Fibroblast of villous mesenchyme (primary cell): ENCODE results near the gene GET4. TPM values are rescaled to one million over a fixed set of nuclear protein-coding genes. Genes with fewer than 3 reads are reported as not detected.

ENCODE experiments used
- DNase-seq: peaks from one replicate; pipeline ENCODE4 v3.0.0-alpha.2; 2010; ENCODE audit warnings: low read depth
- H3K4me3 ChIP-seq: 2 replicates; pipeline ENCODE4 v1.5.1; 2011; ENCODE audit warnings: low read depth, mild to moderate bottlenecking, low read length
- total RNA-seq: library from RNA; depleted of rRNA; stranded (reverse); fragments of >200 nt; gene quantifications from 2 replicates; pipeline ENCODE4 v1.2.3, GENCODE V29; 2012
- TF ChIP-seq, protein P1 (sequence below): IDR thresholded peaks from 2 replicates; pipeline ENCODE4 v1.5.1; 2012; ENCODE audit warnings: low read depth, mild to moderate bottlenecking, low read length; ENCODE audit not compliant: insufficient read depth

Gene GET4
- total RNA-seq, 1 donor = 15.1 TPM

DNA sequence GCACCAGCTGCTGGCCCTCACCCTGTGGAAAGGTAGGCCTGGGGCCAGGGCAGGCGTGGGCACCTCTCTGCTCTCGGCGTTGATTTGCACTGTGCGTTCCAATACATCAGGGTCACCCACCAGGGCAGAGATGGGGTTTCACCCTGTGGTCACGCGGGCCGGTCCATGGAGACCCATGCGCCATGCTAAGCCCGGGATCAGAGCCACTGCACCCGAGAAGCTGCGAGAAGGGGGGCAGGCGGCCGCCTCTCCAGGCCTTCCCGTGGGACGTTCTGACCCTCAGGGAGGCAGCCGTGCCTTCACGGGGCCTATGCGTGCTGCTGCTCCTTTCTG lies 11.1 kb downstream of the GET4 start:
- no peak overlapping the region for H3K4me3 ChIP-seq
- DNase-seq = no peak
- TF ChIP-seq, protein P1, sequence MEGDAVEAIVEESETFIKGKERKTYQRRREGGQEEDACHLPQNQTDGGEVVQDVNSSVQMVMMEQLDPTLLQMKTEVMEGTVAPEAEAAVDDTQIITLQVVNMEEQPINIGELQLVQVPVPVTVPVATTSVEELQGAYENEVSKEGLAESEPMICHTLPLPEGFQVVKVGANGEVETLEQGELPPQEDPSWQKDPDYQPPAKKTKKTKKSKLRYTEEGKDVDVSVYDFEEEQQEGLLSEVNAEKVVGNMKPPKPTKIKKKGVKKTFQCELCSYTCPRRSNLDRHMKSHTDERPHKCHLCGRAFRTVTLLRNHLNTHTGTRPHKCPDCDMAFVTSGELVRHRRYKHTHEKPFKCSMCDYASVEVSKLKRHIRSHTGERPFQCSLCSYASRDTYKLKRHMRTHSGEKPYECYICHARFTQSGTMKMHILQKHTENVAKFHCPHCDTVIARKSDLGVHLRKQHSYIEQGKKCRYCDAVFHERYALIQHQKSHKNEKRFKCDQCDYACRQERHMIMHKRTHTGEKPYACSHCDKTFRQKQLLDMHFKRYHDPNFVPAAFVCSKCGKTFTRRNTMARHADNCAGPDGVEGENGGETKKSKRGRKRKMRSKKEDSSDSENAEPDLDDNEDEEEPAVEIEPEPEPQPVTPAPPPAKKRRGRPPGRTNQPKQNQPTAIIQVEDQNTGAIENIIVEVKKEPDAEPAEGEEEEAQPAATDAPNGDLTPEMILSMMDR = no peak

DNA sequence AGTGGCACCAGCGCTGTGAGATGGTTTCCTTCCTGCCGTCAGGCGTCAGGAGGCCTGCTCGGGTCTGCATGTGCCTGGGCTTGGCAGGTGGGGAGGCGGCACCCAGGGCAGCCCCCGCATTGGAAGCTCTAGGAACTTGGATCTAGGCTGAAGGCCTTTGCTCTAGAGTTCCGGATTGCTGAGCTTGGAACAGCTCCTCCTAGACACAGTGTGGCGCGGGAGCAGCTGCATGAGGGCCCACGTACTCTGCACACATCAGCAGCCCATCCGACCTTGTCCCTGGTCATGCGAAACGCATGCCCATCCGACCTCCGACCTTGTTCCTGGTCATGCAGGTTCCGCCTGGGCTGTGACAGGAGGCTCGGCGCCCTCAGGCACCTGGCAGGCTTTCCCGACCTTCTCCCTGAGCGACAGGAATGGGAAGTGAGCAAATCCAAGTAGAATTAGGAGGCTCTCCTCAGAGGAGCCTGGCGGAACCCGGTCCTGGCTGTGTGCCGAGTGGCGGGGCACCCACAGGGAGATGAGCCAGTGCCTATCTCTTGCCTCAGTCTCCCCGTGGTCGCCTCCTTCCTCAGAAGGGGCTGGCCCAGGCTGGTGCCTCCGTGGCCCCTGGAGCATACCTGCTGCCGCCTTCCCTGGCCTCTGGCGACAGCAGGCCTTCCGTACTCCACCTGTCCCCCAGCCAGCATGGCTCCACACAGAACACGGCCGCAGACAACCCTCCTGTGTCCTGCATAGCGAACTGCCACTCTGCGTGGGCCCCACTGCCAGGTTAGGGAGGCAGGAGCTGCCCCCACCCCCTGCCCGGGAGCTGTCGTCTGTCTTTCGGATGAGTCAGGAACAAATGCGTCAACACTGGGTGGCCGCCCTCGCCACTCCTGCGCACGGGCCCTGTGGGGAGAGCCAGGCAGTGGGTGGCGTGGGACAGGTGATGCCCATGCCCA lies 12.0 kb downstream of the GET4 start:
- no peak for DNase-seq
- TF ChIP-seq, protein P1 = no peak
- H3K4me3 ChIP-seq = no peak overlapping the region

DNA sequence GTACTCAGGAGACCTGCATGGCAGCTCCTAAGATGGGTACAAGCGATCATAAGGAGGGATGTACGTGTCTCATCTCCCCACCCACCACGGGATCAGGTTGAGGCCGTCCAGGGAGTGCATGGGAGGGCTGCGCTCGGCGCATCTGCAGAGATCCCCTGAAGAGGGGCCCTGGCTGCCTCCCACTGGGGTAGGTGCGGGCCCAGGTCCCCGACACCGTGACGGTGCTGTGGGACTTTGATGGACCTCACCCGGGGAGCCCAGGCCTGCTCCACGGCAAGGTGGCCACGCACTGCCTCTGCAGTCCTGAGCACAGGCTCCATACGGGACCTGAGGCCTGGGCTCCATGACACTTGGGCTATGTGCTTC lies 12.7 kb downstream of the GET4 start:
- TF ChIP-seq, protein P1 = no peak
- no peak overlapping the region for H3K4me3 ChIP-seq
- no peak for DNase-seq

DNA sequence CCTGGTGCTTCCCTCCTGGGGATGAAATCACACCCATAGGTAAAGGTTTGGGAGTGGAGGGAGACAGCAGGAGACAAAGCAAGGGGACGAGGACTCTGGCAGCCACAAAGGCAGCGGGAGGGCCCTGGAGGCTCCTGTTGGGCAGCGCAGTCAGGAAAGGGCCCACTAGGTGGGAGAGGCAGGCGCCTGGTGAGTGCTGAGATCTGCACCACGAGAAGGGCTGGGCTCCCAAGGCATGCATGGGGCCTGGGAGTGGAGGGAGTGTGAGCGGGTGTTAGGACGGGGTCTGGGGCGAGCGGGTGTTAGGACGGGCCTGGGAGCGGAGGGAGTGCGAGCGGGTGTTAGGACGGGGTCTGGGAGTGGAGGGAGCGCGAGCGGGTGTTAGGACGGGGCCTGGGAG lies 13.0 kb downstream of the GET4 start:
- DNase-seq = no peak
- TF ChIP-seq, protein P1 = no peak

DNA sequence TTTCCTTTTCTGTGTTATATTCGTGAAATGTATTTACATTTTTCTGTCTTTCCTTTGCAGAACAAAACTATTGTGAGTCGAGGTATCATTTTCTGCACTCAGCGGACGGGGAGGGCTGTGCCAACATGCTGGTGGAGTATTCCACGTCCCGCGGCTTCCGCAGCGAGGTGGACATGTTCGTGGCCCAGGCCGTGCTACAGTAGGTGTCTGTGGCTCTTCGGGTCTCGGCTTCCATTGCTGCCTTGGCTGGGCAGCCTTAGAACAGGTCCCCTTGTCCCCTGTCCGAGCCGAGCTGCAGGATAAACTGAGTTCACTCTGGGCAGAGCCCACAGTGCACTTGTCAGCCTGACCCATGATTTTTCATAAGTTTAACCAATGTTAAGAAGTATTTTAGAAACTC lies 14.5 kb downstream of the GET4 start:
- TF ChIP-seq, protein P1 = no peak
- DNase-seq = no peak
- H3K4me3 ChIP-seq = no peak overlapping the region

More for the DNA sequence above, 13.0 kb downstream of the GET4 start:
- no peak overlapping the region for H3K4me3 ChIP-seq

DNA sequence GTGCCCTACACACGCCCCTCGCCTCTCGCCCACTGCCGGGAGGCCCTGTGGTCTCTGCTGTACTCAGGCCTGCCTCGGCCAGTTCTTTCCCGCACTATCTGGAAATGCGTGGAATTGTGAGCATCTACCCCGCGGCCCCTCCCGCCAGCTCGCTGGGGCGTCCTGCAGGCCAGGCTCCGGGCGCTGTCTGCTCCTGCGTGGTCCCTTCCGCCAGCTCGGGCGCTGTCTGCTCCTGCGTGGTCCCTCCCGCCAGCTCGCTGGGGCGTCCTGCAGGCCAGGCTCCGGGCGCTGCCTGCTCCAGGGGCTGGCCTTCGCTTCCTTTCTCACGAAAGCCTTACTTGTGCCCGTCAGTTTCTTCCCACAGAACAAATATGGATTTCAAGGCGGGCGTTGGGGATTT lies 14.9 kb downstream of the GET4 start:
- DNase-seq = no peak
- TF ChIP-seq, protein P1 = no peak

DNA sequence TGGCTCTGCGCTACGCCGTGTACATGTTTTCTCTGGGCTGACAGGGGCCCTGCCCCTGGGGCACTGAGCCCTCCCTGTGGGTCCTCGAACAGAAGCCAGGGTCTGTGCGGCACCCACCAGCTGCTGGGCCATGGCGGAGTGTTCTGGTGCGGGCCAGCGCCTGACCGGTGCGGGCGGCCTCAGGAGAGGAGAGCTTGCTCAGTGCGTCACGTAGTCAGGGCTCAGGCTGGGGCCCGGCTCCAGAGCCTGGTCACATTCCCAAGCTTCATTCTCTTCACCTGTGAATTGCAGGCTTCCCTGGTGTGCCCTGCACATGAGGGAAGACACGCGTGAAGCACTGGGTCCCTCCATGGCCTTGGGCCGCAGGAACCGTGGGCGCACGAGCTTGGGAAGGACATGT lies 15.5 kb downstream of the GET4 start:
- H3K4me3 ChIP-seq = no peak overlapping the region
- TF ChIP-seq, protein P1 = no peak
- no peak for DNase-seq

More for the DNA sequence above, 14.9 kb downstream of the GET4 start:
- no peak overlapping the region for H3K4me3 ChIP-seq
